ENCODE data around the gene E2F4. TPM values are rescaled to one million over a fixed set of nuclear protein-coding genes. Genes with fewer than 3 reads are reported as not detected.

The E2F4 gene
- total and polyA plus RNA-seq, 2 of the 13 experiments (the other 11 are each of a cell fraction or from before 2014, with no cell fraction given) = 84.8 to 91.2 TPM

DNA sequence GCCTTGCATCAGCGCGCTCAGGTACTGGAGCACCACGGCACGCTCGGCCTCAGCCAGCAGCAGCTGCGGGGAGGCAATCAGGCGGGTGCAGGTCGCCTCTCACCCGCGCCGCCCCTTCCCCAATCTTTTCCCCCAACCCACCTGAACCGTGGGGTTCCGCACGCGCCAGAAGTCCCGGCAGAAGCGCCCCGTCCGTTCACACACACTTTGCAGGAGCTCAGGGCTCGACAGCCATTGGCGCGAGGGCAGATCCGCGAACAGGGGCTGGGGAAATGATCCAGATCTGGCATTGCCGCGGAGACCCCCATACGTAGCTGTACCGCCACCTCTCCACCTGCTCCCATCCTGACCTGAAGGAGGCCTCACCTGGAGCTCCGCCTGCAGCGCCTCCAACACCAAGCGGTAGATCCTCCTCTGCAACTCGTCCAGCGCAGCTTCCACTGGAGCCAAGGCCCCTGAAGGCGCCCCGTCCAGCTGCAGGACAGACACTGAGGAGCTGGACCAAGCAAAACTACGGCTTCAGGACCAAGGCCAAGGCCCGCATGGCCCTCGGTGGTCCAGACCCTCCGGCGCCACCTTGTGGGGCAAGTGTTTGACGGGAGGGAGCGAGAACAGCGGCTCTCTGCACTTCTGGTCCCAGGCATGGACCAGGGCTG, 6.8 kb upstream of the E2F4 start (continued):
- peak; percentile 83; the same call in 1 of the 2 replicates for TF ChIP-seq HMG20B (CRISPR knock-in tag; conservative IDR thresholded peaks at IDR 0.05)
- TF ChIP-seq, protein P1, sequence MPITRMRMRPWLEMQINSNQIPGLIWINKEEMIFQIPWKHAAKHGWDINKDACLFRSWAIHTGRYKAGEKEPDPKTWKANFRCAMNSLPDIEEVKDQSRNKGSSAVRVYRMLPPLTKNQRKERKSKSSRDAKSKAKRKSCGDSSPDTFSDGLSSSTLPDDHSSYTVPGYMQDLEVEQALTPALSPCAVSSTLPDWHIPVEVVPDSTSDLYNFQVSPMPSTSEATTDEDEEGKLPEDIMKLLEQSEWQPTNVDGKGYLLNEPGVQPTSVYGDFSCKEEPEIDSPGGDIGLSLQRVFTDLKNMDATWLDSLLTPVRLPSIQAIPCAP (CRISPR knock-in tag; IDR thresholded peaks at IDR 0.05; ENCODE audit: low read depth) = 0 out of 2 replicates have a peak, but pooled peaks have one; percentile 47
- peak; percentile 76 for TF ChIP-seq JARID2 (CRISPR knock-in tag; IDR thresholded peaks at IDR 0.05; ENCODE audit: insufficient replicate concordance)
- TF ChIP-seq, protein P2, sequence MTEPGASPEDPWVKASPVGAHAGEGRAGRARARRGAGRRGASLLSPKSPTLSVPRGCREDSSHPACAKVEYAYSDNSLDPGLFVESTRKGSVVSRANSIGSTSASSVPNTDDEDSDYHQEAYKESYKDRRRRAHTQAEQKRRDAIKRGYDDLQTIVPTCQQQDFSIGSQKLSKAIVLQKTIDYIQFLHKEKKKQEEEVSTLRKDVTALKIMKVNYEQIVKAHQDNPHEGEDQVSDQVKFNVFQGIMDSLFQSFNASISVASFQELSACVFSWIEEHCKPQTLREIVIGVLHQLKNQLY (CRISPR knock-in tag; IDR thresholded peaks at IDR 0.05) = peak; percentile 74
- peak; percentile 92 for TF ChIP-seq ATF7-NPFF (CRISPR knock-in tag; IDR thresholded peaks at IDR 0.05; ENCODE audit: low read depth)
- TF ChIP-seq ARNT2 (CRISPR knock-in tag; IDR thresholded peaks at IDR 0.05; ENCODE audit: low read depth) = peak; percentile 94
- TF ChIP-seq, protein P3, sequence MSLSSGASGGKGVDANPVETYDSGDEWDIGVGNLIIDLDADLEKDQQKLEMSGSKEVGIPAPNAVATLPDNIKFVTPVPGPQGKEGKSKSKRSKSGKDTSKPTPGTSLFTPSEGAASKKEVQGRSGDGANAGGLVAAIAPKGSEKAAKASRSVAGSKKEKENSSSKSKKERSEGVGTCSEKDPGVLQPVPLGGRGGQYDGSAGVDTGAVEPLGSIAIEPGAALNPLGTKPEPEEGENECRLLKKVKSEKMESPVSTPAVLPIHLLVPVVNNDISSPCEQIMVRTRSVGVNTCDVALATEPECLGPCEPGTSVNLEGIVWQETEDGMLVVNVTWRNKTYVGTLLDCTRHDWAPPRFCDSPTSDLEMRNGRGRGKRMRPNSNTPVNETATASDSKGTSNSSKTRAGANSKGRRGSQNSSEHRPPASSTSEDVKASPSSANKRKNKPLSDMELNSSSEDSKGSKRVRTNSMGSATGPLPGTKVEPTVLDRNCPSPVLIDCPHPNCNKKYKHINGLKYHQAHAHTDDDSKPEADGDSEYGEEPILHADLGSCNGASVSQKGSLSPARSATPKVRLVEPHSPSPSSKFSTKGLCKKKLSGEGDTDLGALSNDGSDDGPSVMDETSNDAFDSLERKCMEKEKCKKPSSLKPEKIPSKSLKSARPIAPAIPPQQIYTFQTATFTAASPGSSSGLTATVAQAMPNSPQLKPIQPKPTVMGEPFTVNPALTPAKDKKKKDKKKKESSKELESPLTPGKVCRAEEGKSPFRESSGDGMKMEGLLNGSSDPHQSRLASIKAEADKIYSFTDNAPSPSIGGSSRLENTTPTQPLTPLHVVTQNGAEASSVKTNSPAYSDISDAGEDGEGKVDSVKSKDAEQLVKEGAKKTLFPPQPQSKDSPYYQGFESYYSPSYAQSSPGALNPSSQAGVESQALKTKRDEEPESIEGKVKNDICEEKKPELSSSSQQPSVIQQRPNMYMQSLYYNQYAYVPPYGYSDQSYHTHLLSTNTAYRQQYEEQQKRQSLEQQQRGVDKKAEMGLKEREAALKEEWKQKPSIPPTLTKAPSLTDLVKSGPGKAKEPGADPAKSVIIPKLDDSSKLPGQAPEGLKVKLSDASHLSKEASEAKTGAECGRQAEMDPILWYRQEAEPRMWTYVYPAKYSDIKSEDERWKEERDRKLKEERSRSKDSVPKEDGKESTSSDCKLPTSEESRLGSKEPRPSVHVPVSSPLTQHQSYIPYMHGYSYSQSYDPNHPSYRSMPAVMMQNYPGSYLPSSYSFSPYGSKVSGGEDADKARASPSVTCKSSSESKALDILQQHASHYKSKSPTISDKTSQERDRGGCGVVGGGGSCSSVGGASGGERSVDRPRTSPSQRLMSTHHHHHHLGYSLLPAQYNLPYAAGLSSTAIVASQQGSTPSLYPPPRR (CRISPR knock-in tag; IDR thresholded peaks at IDR 0.05; ENCODE audit: borderline replicate concordance) = no peak; the same call in 1 of the 2 replicates
- no peak for TF ChIP-seq RBM22 (optimal IDR thresholded peaks at IDR 0.05; ENCODE audit: low read length)
- TF ChIP-seq ATF7 (IDR thresholded peaks at IDR 0.05) = no peak
- no peak; the same call in 1 of the 2 replicates for TF ChIP-seq ATF7 (CRISPR knock-in tag; IDR thresholded peaks at IDR 0.05)
- peak; percentile 64; the same call in 1 of the 2 replicates for TF ChIP-seq ONECUT2 (CRISPR knock-in tag; IDR thresholded peaks at IDR 0.05)
- TF ChIP-seq, protein P4, sequence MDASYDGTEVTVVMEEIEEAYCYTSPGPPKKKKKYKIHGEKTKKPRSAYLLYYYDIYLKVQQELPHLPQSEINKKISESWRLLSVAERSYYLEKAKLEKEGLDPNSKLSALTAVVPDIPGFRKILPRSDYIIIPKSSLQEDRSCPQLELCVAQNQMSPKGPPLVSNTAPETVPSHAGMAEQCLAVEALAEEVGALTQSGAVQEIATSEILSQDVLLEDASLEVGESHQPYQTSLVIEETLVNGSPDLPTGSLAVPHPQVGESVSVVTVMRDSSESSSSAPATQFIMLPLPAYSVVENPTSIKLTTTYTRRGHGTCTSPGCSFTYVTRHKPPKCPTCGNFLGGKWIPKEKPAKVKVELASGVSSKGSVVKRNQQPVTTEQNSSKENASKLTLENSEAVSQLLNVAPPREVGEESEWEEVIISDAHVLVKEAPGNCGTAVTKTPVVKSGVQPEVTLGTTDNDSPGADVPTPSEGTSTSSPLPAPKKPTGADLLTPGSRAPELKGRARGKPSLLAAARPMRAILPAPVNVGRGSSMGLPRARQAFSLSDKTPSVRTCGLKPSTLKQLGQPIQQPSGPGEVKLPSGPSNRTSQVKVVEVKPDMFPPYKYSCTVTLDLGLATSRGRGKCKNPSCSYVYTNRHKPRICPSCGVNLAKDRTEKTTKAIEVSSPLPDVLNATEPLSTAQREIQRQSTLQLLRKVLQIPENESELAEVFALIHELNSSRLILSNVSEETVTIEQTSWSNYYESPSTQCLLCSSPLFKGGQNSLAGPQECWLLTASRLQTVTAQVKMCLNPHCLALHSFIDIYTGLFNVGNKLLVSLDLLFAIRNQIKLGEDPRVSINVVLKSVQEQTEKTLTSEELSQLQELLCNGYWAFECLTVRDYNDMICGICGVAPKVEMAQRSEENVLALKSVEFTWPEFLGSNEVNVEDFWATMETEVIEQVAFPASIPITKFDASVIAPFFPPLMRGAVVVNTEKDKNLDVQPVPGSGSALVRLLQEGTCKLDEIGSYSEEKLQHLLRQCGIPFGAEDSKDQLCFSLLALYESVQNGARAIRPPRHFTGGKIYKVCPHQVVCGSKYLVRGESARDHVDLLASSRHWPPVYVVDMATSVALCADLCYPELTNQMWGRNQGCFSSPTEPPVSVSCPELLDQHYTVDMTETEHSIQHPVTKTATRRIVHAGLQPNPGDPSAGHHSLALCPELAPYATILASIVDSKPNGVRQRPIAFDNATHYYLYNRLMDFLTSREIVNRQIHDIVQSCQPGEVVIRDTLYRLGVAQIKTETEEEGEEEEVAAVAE (CRISPR knock-in tag; IDR thresholded peaks at IDR 0.05; ENCODE audit: borderline replicate concordance) = peak; percentile 90
- TF ChIP-seq, protein P5, sequence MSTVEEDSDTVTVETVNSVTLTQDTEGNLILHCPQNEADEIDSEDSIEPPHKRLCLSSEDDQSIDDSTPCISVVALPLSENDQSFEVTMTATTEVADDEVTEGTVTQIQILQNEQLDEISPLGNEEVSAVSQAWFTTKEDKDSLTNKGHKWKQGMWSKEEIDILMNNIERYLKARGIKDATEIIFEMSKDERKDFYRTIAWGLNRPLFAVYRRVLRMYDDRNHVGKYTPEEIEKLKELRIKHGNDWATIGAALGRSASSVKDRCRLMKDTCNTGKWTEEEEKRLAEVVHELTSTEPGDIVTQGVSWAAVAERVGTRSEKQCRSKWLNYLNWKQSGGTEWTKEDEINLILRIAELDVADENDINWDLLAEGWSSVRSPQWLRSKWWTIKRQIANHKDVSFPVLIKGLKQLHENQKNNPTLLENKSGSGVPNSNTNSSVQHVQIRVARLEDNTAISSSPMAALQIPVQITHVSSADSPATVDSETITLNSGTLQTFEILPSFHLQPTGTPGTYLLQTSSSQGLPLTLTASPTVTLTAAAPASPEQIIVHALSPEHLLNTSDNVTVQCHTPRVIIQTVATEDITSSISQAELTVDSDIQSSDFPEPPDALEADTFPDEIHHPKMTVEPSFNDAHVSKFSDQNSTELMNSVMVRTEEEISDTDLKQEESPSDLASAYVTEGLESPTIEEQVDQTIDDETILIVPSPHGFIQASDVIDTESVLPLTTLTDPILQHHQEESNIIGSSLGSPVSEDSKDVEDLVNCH (CRISPR knock-in tag; IDR thresholded peaks at IDR 0.05) = no peak
